HG03060 (cell line): ENCODE data around the gene PMEPA1.

Source experiments
- ATAC-seq: cut with Tn5 transposase; IDR thresholded peaks from one replicate; pipeline ENCODE4 v1.9.1; 2021; ENCODE audit warnings: low read depth, moderate number of reproducible peaks; ENCODE audit not compliant: unreplicated experiment

The PMEPA1 gene

GRCh38 chr20:57664924-57665588, 44.8 kb downstream of the PMEPA1 start:
- no peak for ATAC-seq

GRCh38 chr20:57664476-57664875, 45.3 kb downstream of the PMEPA1 start:
- ATAC-seq, result no peak

- ATAC-seq, result no peak
These were observed 45.9 kb downstream of the PMEPA1 start for GRCh38 chr20:57663681-57664451.

GRCh38 chr20:57663241-57663640, 46.6 kb downstream of the PMEPA1 start:
- no peak for ATAC-seq

GRCh38 chr20:57662456-57663240, 47.2 kb downstream of the PMEPA1 start:
- ATAC-seq, result no peak

GRCh38 chr20:57661746-57662455, 47.9 kb downstream of the PMEPA1 start:
- no peak for ATAC-seq

- ATAC-seq, result no peak
These were observed 48.7 kb downstream of the PMEPA1 start for GRCh38 chr20:57660922-57661745.

- ATAC-seq, result no peak
These were observed 49.5 kb downstream of the PMEPA1 start for GRCh38 chr20:57660181-57660921.

GRCh38 chr20:57659517-57660180, 50.2 kb downstream of the PMEPA1 start:
- ATAC-seq, result no peak

GRCh38 chr20:57658833-57659516, 50.8 kb downstream of the PMEPA1 start:
- ATAC-seq, result no peak

GRCh38 chr20:57658447-57658832, 51.4 kb downstream of the PMEPA1 start:
- no peak for ATAC-seq

GRCh38 chr20:57657535-57658446, 52.0 kb downstream of the PMEPA1 start:
- ATAC-seq, result no peak

- no peak for ATAC-seq
These were observed 52.8 kb downstream of the PMEPA1 start for GRCh38 chr20:57656821-57657534.

GRCh38 chr20:57656252-57656820, 53.5 kb downstream of the PMEPA1 start:
- no peak for ATAC-seq

GRCh38 chr20:57655809-57656155, 54.0 kb downstream of the PMEPA1 start:
- no peak for ATAC-seq
